ENCODE results near the gene ZIC4.

GRCh38 chr3:147351301-147351700 is 55.0 kb downstream of the ZIC4 start:
- TF ChIP-seq POLR2AphosphoS5 (IDR thresholded peaks at IDR 0.05; ENCODE audit: low read depth) (no peak), CTCF (conservative IDR thresholded peaks at IDR 0.05; ENCODE audit: low read depth in 2 of 2) (no peak), ZNF114 (CRISPR knock-in tag; IDR thresholded peaks at IDR 0.05) (no peak), JUNB (IDR thresholded peaks at IDR 0.05; ENCODE audit: unreplicated experiment) (no peak), EZH2 (IDR thresholded peaks at IDR 0.05; ENCODE audit: low read depth, unreplicated experiment) (no peak), REST (IDR thresholded peaks at IDR 0.05; ENCODE audit: unreplicated experiment) (no peak), EZH2phosphoT487 (IDR thresholded peaks at IDR 0.05; ENCODE audit: unreplicated experiment) (no peak), CREB1 (CRISPR knock-in tag; IDR thresholded peaks at IDR 0.05; ENCODE audit: low read depth) (no peak), ZNF331 (CRISPR knock-in tag; IDR thresholded peaks at IDR 0.05; ENCODE audit: low read depth) (no peak)

Measured in GM23338 (cell line).